GM18519 (cell line): Measurements from ENCODE around the gene NEXN.
"Not testable (repeated sequence)": the region's sequence is repeated elsewhere in the genome, so short reads cannot be mapped to it uniquely, and the experiment has no call there.

Experiments
- ATAC-seq: cut with Tn5 transposase; IDR thresholded peaks from one replicate; pipeline ENCODE4 v1.9.1; 2021; ENCODE audit warnings: mild to moderate bottlenecking, moderate library complexity; ENCODE audit not compliant: unreplicated experiment, low FRiP score

The NEXN gene

GRCh38 chr1:77956464-77956863 is 68.0 kb downstream of the NEXN start:
- ATAC-seq, result no peak

- no peak for ATAC-seq
Observed at GRCh38 chr1:77958391-77958790, 70.0 kb downstream of the NEXN start.

GRCh38 chr1:77958850-77959249 is 70.4 kb downstream of the NEXN start:
- no peak for ATAC-seq

GRCh38 chr1:77961392-77961791 is 73.0 kb downstream of the NEXN start:
- no peak for ATAC-seq

- no peak for ATAC-seq
Observed at GRCh38 chr1:77966291-77966690, 77.9 kb downstream of the NEXN start.

- no peak for ATAC-seq
Observed at GRCh38 chr1:77970192-77970591, 81.8 kb downstream of the NEXN start.

GRCh38 chr1:77972080-77972479 is 83.7 kb downstream of the NEXN start:
- no peak for ATAC-seq

GRCh38 chr1:77975386-77975785 is 87.0 kb downstream of the NEXN start:
- ATAC-seq, result no peak

GRCh38 chr1:77975907-77976306 is 87.5 kb downstream of the NEXN start:
- ATAC-seq, result no peak

GRCh38 chr1:77976433-77977076 is 88.1 kb downstream of the NEXN start:
- no peak for ATAC-seq

GRCh38 chr1:77977989-77978292 is 89.5 kb downstream of the NEXN start:
- ATAC-seq, result no peak

GRCh38 chr1:77978293-77978968 is 90.0 kb downstream of the NEXN start:
- ATAC-seq, result peak; percentile 64

- ATAC-seq, result peak; percentile 55
Observed at GRCh38 chr1:77978969-77979876, 90.8 kb downstream of the NEXN start, which contains the start of gene FUBP1. Gene FUBP1, minus strand, starts transcription at chr1:77979072. Its CDS starts 68 bp downstream, at chr1:77979004.

GRCh38 chr1:77983352-77983996 is 95.0 kb downstream of the NEXN start:
- ATAC-seq, result not testable (repeated sequence)

- ATAC-seq, result no peak
Observed at GRCh38 chr1:77983997-77984355, 95.6 kb downstream of the NEXN start.

- no peak for ATAC-seq
Observed at GRCh38 chr1:77984629-77985028, 96.2 kb downstream of the NEXN start.

- no peak for ATAC-seq
Observed at GRCh38 chr1:77986810-77987209, 98.4 kb downstream of the NEXN start.

GRCh38 chr1:77987919-77988318 is 99.5 kb downstream of the NEXN start:
- ATAC-seq, result no peak

GRCh38 chr1:77989744-77990143 is 101.3 kb downstream of the NEXN start:
- no peak for ATAC-seq

GRCh38 chr1:77990629-77991204 is 102.3 kb downstream of the NEXN start:
- peak; percentile 26 for ATAC-seq

- no peak for ATAC-seq
Observed at GRCh38 chr1:77991638-77992037, 103.2 kb downstream of the NEXN start.
